IMR-90 (cell line): ENCODE data around the gene REN.

Source experiments
- CTCF ChIP-seq: conservative IDR thresholded peaks from 2 replicates; pipeline ENCODE4 v1.5.1; 2012; ENCODE audit warnings: mild to moderate bottlenecking, low read depth, low read length, improper control_type of control experiment
- NFE2L2 ChIP-seq: fragments of 150-350 bp; IDR thresholded peaks from 2 replicates; pipeline ENCODE4 v1.6.1; 2016; ENCODE audit warnings: low read depth, mild to moderate bottlenecking, low read length

GRCh38 chr1:204139088-204139487, 27.0 kb downstream of the REN start:
- TF ChIP-seq CTCF (no peak), NFE2L2 (no peak)
